Chondrocyte (in vitro differentiated cells): ENCODE results near the gene CREG2. TPM values are rescaled to one million over a fixed set of nuclear protein-coding genes. Genes with fewer than 3 reads are reported as not detected.
"Not testable (repeated sequence)": the region's sequence is repeated elsewhere in the genome, so short reads cannot be mapped to it uniquely, and the experiment has no call there.

ENCODE experiments used
- DNase-seq: peaks from one replicate; pipeline ENCODE4 v3.0.0; 2021; ENCODE audit warnings: mixed read lengths, low spot score
- H3K27ac Mint-ChIP-seq: one replicate; pipeline ENCODE4 v1.8.0; 2021; ENCODE audit warnings: mild to moderate bottlenecking, moderate library complexity, mixed read lengths; ENCODE audit not compliant: unreplicated experiment
- H3K27me3 Mint-ChIP-seq: 2 replicates; pipeline ENCODE4 v1.8.0; 2021; ENCODE audit warnings: low read depth, mixed read lengths
- H3K36me3 Mint-ChIP-seq: 2 replicates; pipeline ENCODE4 v1.8.0; 2021; ENCODE audit warnings: low read depth, mixed read lengths
- H3K4me1 Mint-ChIP-seq: 2 replicates; pipeline ENCODE4 v1.8.0; 2021; ENCODE audit warnings: low read depth, mild to moderate bottlenecking, mixed read lengths
- H3K4me3 Mint-ChIP-seq: one replicate; pipeline ENCODE4 v1.8.0; 2021; ENCODE audit warnings: mild to moderate bottlenecking, moderate library complexity, mixed read lengths; ENCODE audit not compliant: unreplicated experiment
- H3K9me3 Mint-ChIP-seq: 2 replicates; pipeline ENCODE4 v1.8.0; 2021; ENCODE audit warnings: low read depth, mixed read lengths
- total RNA-seq: library from RNA; stranded (reverse); gene quantifications from 3 replicates; pipeline ENCODE4 v1.2.1, GENCODE V29; 2021
- TF ChIP-seq, protein P1 (sequence below): fragments of 200-600 bp; sonication (generic); IDR thresholded peaks from 2 replicates; pipeline ENCODE4 v1.5.0; 2021; ENCODE audit warnings: antibody characterized with exemption, mild to moderate bottlenecking, moderate library complexity

The CREG2 gene
- total RNA-seq, 1 donor from 2014 or later = not detected

- no peak overlapping the region for H3K4me3 Mint-ChIP-seq
- H3K27ac Mint-ChIP-seq = no peak overlapping the region
- TF ChIP-seq, protein P1, sequence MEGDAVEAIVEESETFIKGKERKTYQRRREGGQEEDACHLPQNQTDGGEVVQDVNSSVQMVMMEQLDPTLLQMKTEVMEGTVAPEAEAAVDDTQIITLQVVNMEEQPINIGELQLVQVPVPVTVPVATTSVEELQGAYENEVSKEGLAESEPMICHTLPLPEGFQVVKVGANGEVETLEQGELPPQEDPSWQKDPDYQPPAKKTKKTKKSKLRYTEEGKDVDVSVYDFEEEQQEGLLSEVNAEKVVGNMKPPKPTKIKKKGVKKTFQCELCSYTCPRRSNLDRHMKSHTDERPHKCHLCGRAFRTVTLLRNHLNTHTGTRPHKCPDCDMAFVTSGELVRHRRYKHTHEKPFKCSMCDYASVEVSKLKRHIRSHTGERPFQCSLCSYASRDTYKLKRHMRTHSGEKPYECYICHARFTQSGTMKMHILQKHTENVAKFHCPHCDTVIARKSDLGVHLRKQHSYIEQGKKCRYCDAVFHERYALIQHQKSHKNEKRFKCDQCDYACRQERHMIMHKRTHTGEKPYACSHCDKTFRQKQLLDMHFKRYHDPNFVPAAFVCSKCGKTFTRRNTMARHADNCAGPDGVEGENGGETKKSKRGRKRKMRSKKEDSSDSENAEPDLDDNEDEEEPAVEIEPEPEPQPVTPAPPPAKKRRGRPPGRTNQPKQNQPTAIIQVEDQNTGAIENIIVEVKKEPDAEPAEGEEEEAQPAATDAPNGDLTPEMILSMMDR = no peak
- H3K27me3 Mint-ChIP-seq = peaks cover 4% of the 10 kb centered on the region
- H3K36me3 Mint-ChIP-seq = no peaks in the 10 kb centered on the region
- no peaks in the 10 kb centered on the region for H3K4me1 Mint-ChIP-seq
- no peaks in the 10 kb centered on the region for H3K9me3 Mint-ChIP-seq
- DNase-seq = no peak
These were observed 59.4 kb downstream of the CREG2 start for GRCh38 chr2:101327863-101328394.

DNA sequence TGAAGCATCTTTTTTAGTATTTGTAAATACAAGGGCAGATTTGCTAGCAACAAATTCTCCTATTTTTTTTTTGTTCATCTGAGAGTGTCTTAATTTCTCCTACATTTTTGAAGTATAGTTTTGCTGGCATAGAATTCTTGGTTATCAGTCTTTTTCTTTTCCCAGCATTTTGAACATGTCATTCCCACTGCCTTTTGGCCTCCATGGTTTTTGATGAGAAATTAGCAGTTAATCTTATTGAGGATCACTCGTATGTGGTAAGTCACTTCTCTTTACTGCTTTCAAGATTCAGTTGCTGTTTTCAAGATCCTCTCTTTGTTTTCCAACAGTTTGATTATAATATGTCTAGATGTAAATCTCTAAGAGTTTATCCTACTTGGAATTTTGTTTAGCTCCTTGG is 61.9 kb downstream of the CREG2 start:
- no peaks in the 10 kb centered on the region for H3K36me3 Mint-ChIP-seq
- TF ChIP-seq, protein P1 = no peak
- H3K9me3 Mint-ChIP-seq = no peaks in the 10 kb centered on the region
- DNase-seq = no peak
- no peak overlapping the region for H3K4me3 Mint-ChIP-seq
- no peak overlapping the region for H3K27ac Mint-ChIP-seq
- peaks cover 4% of the 10 kb centered on the region for H3K27me3 Mint-ChIP-seq
- H3K4me1 Mint-ChIP-seq = no peaks in the 10 kb centered on the region

DNA sequence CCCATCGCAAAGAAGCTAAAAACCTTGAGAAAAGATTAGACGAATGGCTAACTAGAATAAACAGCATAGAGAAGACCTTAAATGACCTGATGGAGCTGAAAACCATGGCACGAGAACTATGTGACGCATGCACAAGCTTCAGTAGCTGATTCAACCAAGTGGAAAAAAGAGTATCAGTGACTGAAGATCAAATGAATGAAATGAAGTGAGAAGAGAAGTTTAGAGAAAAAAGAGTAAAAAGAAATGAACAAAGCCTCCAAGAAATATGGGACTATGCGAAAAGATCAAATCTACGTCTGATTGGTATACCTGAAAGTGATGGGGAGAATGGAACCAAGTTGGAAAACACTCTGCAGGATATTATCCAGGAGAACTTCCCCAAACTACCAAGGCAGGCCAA is 70.7 kb downstream of the CREG2 start:
- H3K27ac Mint-ChIP-seq, H3K36me3 Mint-ChIP-seq, H3K9me3 Mint-ChIP-seq, H3K4me3 Mint-ChIP-seq, DNase-seq, H3K4me1 Mint-ChIP-seq: not testable (repeated sequence)
- H3K27me3 Mint-ChIP-seq = peaks cover 31% of the 10 kb centered on the region

- Mint-ChIP-seq H3K27me3 (peaks cover 5% of the 10 kb centered on the region), H3K4me1 (peaks cover 15% of the 10 kb centered on the region), H3K4me3 (no peak overlapping the region), H3K36me3 (peaks cover 2% of the 10 kb centered on the region), H3K9me3 (peaks cover 3% of the 10 kb centered on the region), H3K27ac (no peak overlapping the region)
- TF ChIP-seq, protein P1 = no peak
- no peak for DNase-seq
These were observed 75.6 kb downstream of the CREG2 start for GRCh38 chr2:101311696-101312017.

DNA sequence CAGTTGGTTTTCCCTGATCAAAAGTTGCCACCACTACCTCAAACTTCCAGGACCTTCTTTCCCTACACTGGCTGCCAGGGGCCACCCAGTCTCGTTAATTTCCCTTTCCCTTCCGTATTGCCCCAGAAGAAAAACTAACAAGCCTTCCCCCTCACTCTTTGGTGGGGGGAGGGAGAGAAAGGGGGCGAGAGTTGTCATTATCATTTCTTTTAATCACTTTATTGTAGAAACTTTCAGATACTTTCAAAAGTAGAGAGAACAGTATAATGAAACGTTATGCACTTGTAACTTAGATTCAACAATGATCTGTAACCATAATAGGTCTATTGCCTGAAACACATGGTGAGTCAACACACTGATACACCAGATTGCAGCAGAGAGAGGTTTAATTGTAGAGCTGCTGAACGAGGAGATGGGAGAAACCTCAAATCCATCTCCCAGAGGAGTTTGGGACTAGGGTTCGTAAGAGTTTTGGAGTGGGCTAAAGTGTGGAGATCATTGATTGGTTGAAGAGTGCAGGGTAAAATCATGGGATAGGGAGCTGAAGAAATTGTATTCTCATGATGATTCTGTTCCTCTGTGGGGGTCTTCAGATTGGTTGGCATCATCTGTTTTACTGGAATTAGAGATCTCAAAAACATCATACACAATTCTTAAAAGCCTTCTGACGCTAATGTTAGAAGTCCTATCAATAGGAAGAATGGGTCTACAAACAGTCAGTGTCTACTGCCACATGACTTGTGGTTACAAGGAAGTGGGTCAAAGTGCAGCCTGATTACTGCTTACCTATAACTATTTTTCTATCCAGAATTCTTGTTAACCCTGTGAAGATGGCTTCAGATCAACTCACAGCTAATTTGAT is 76.2 kb downstream of the CREG2 start:
- peaks cover 21% of the 10 kb centered on the region for H3K4me1 Mint-ChIP-seq
- no peak overlapping the region for H3K27ac Mint-ChIP-seq
- DNase-seq = no peak
- H3K9me3 Mint-ChIP-seq = no peaks in the 10 kb centered on the region
- TF ChIP-seq, protein P1 = no peak
- H3K27me3 Mint-ChIP-seq = peaks cover 2% of the 10 kb centered on the region
- H3K36me3 Mint-ChIP-seq = no peaks in the 10 kb centered on the region
- H3K4me3 Mint-ChIP-seq = no peak overlapping the region
